GM21576 (cell line): ENCODE results near the gene SETD3.

Experiments used
- ATAC-seq: cut with Tn5 transposase; IDR thresholded peaks from one replicate; pipeline ENCODE4 v1.9.1; 2021; ENCODE audit warnings: mild to moderate bottlenecking, moderate library complexity; ENCODE audit not compliant: unreplicated experiment

SETD3 gene

GRCh38 chr14:99516871-99517642 is 36.4 kb upstream of the SETD3 start:
- no peak for ATAC-seq

DNA sequence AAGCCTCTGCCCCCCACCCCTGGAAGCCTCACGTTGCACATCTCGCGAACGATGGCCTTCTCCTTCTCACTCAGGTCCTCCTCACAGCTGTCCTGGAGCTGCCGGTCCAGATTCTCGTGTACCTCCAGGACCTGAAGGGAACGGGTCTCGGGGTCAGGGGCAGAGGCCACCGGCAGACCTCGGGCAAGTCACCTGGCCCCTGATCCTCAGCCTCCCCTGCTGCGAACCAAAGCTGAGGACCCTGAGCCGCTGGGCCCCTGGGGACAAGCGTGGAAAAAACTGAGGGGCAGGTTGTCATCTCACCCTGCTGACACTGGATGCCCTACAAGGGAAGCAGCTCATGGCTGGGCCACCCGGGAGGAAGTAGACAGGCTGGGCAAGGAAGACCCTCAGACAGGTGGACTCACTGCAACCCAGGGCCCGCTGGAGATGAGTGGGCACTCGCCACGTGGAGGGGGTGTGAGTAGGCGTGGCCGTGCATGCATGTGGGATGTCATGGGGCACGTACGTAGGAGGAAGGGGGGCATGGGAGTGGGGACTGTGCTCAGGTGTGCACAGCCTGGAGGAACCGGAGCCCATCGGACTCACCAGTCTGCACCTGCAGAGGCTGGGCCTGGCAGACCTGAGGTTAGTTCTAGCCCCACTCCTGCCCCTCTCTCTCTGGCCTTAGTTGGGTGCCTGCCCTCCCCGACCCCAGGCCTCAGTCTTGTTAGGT is 35.7 kb upstream of the SETD3 start:
- ATAC-seq = no peak

- no peak for ATAC-seq
Measured at GRCh38 chr14:99515301-99516155, 34.9 kb upstream of the SETD3 start.

DNA sequence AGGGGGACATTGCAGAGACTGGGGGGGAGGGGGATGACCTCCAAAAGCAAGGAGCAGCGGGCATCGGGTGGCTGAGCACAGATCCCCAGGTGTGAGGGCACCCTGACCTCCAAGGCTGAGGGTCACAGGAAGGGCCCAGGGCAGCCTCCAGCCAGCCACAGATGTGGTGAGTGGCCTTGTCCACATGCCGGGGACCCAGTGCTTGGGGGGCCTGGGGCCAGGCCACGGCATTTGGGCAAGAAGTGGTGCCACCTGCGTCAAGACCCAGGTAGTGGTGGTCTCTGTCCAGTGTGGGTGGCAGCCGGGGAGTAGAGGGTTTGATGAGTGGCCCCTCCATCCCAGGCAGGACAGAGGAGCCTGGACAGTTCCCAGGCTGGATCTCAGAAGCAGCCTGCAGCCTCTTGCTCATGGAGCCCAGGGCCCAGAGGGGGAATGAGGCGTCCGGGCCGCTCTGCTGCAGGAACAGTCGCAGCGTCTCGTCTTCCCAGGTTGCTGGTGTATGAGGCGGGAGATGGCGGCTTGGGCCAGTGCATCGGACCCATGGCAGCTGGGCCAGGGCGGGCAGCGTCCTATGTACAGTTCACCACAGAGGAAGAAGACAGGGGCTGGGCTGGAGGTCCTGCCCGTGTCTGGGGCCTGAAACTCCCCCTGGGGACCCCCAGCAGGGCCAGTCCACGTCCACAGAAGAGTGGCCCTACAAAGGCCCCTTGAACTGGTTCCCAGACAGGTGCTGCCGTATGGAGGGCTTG is 34.1 kb upstream of the SETD3 start:
- ATAC-seq = no peak

DNA sequence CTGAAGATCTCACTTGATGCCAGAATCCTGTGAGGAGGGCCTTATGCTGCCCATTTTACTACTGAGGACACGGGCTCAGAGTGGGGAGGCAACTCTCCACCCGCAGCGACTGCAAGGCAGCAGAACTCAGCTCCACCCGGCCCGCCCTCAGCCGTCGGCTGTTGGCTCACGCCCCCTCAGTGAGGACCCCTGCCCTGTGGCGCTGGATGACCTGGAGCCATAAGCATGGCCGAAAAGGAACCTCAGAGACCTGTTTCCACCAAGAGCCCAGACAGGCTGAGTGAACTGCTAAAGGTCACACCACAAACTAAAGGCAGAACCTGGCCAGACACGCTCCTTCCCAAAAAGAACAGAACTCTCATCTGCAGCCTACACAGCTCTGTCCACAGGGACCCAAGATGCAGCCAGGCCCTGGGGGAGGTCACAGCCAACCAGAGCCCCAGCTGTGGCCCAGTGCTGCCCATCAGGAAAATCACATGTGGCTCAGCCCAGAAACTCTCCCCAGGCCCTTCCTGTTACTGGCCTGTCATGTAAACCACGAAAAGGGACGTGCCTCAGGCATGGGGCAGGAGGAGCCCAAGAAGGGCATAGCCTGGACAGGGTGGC is 33.4 kb upstream of the SETD3 start:
- ATAC-seq = no peak

- no peak for ATAC-seq
Measured at GRCh38 chr14:99513183-99513694, 32.6 kb upstream of the SETD3 start.

GRCh38 chr14:99512571-99513182 is 32.0 kb upstream of the SETD3 start:
- ATAC-seq = no peak

GRCh38 chr14:99512110-99512449 is 31.4 kb upstream of the SETD3 start:
- ATAC-seq = no peak

DNA sequence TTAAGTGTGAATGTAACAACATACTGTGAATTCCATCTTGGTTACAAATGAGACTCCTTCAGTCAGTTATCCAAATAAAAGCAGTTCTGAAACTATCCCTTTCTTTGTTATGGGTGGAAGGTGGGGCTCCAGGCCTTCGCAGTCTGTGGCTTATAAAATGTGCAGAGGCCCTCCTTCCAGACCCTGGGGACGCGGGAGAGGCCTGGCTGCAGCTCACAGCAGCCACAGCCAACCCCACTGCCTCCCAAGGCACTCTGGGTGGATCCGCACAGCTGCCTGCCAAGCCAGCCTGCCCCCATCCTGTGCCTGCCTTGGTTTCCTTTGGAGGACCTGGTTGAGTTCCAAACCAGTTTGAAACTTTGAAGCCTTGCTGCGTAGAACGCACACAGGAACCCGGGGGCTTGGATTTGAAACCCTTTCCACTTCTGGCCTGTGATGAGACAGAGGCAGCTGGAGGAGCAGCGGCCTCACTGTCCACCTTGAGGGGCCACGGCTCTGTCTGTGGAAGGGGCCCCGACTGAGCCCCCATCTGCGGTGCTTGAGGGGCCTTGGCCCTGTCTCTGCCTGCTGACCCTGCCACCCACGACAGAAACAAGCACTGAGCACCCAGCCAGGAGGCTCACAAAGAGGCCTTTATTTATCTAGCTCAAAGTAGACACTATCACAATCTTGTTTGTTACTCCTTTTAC is 30.9 kb upstream of the SETD3 start:
- no peak for ATAC-seq

GRCh38 chr14:99510556-99511139 is 30.0 kb upstream of the SETD3 start:
- no peak for ATAC-seq

GRCh38 chr14:99509871-99510555 is 29.4 kb upstream of the SETD3 start:
- ATAC-seq = no peak

DNA sequence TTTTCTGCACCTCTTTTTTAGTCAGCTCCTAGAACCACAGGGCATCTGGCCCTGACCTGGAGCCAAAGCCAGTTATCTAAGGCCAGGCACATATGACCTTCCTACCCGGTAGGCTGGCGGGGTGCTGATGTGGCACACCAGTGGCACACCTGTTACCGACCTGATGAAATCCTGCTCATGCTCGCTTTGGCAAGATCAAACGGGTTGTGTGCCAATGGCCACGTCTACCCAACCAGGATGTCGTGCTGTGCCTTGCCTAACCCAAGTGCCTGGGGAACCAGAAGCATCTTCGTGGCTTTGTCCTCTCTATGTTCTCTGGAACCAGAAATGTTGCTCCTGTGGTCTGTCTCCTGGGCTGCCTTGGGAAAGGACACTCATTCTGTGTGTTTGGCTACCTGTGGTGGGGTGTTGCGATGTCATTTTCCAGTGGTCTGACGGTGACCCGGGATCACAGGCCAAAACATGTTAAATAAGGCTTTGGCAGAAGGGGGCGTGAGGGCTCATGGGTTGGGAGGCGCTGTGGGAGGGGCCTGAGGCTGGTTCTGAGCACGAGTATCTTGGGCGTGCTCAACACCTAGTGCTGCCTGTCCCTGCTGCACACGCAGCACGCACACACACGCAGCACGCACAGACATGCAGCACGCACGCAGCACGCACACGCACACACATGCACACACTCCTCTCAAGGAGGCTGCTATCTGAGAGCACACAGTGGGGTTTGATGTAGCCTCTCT is 28.4 kb upstream of the SETD3 start:
- ATAC-seq = no peak

- ATAC-seq = no peak
Measured at GRCh38 chr14:99507860-99508640, 27.4 kb upstream of the SETD3 start.

DNA sequence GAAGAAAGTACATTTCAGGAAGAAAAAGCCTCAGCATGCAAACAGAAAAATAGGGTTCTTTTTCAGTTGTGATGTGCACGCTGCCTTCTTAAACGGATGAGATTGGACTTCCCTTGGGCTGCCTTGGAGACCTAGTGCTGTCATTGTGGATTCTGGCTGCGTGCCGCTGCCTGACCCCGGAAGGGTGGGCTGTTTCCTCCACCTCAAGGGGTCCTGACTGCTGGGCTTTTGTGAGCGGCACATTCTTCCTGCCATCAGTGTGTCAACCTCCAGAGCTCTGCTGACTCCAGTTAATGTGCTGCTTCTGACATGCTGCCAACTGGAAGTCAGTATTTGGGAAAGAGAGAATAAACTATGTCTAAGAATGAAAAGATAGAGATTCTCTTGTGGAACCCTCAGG is 25.6 kb upstream of the SETD3 start:
- ATAC-seq = no peak

DNA sequence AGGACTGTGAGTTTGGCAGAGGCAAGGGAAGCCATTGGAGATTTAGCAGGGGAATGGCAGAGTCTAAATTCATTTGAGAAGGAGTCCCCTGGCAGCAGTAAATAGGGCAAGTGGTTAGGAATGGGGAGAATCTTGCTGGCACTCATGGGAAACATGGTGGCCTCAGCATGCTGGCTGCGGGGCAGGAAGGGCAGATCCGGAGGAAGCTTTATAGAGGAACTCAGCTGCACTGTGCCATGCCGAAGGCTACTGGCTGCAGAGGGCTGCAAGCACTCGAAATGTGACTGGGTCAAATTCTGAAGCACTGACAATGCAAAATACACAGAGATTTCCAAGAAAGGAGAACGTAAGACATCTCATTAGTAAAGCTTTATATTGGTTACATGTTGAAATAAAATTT is 24.4 kb upstream of the SETD3 start:
- no peak for ATAC-seq

GRCh38 chr14:99503848-99504453 is 23.3 kb upstream of the SETD3 start:
- ATAC-seq = no peak
